ENCODE results near the gene HRH3.

HRH3 gene

GRCh38 chr20:62229667-62230066 is 9.6 kb upstream of the HRH3 start:
- no peak for DNase-seq (ENCODE audit: low read depth)

- DNase-seq (ENCODE audit: low read depth), result no peak
These were observed 9.0 kb upstream of the HRH3 start for GRCh38 chr20:62228982-62229545.

GRCh38 chr20:62227977-62228958 is 8.2 kb upstream of the HRH3 start:
- no peak for DNase-seq (ENCODE audit: low read depth)

- no peak for DNase-seq (ENCODE audit: low read depth)
These were observed 7.5 kb upstream of the HRH3 start for GRCh38 chr20:62227591-62227976.

- DNase-seq (ENCODE audit: low read depth), result no peak
These were observed 6.9 kb upstream of the HRH3 start for GRCh38 chr20:62226707-62227590.

- no peak for DNase-seq (ENCODE audit: low read depth)
These were observed 6.0 kb upstream of the HRH3 start for GRCh38 chr20:62225820-62226635.

- no peak for DNase-seq (ENCODE audit: low read depth)
These were observed 4.9 kb upstream of the HRH3 start for GRCh38 chr20:62225026-62225425.

GRCh38 chr20:62224113-62224855 is 4.2 kb upstream of the HRH3 start:
- DNase-seq (ENCODE audit: low read depth), result no peak

GRCh38 chr20:62223571-62223970 is 3.5 kb upstream of the HRH3 start:
- no peak for DNase-seq (ENCODE audit: low read depth)

- no peak for DNase-seq (ENCODE audit: low read depth)
These were observed 2.9 kb upstream of the HRH3 start for GRCh38 chr20:62222972-62223371.

GRCh38 chr20:62222266-62222850 is 2.3 kb upstream of the HRH3 start:
- DNase-seq (ENCODE audit: low read depth), result no peak

- DNase-seq (ENCODE audit: low read depth), result no peak
These were observed 839 bp upstream of the HRH3 start for GRCh38 chr20:62220666-62221568.

GRCh38 chr20:62219101-62219991 is 732 bp downstream of the HRH3 start:
- DNase-seq (ENCODE audit: low read depth), result no peak

GRCh38 chr20:62217913-62218773 is 1.9 kb downstream of the HRH3 start:
- DNase-seq (ENCODE audit: low read depth), result no peak

- DNase-seq (ENCODE audit: low read depth), result no peak
These were observed 3.2 kb downstream of the HRH3 start for GRCh38 chr20:62216636-62217566.

GRCh38 chr20:62215991-62216635 is 4.0 kb downstream of the HRH3 start:
- no peak for DNase-seq (ENCODE audit: low read depth)
